PFSK-1 (cell line): ENCODE results near the gene TBC1D22A.

Experiments
- POLR2AphosphoS5 ChIP-seq: IDR thresholded peaks from 2 replicates; pipeline ENCODE4 v1.6.1; 2012; ENCODE audit warnings: low read depth, mild to moderate bottlenecking, control low read depth, low read length, moderate library complexity
- REST ChIP-seq, 2 experiments: IDR thresholded peaks; 2 replicates each; pipeline versions ENCODE4 v1.6.1 to v1.8.0; 2011 to 2012; ENCODE audit warnings: low read depth in 2 of 2, low read length in 2 of 2, control low read depth in 1 of 2, inconsistent platforms in 1 of 2, mild to moderate bottlenecking in 1 of 2, moderate library complexity in 1 of 2; ENCODE audit not compliant: insufficient read depth in 1 of 2
- SIN3A ChIP-seq: IDR thresholded peaks from 2 replicates; pipeline ENCODE4 v1.6.1; 2012; ENCODE audit warnings: mild to moderate bottlenecking, low read length, moderate library complexity, borderline replicate concordance; ENCODE audit not compliant: insufficient read depth
- TAF1 ChIP-seq: IDR thresholded peaks from 2 replicates; pipeline ENCODE4 v1.6.1; 2012; ENCODE audit warnings: low read length, control low read depth, borderline replicate concordance; ENCODE audit not compliant: insufficient read depth

- no peak for TF ChIP-seq TAF1
- TF ChIP-seq REST (IDR thresholded peaks at IDR 0.05; ENCODE audit: insufficient read depth in 1 of 2, low read depth in 2 of 2, low read length in 2 of 2): no peak
- no peak for TF ChIP-seq POLR2AphosphoS5
- TF ChIP-seq SIN3A: no peak
Observed at GRCh38 chr22:47011131-47011858, 248.8 kb downstream of the TBC1D22A start.
